ENCODE results near the gene LEO1. TPM values are rescaled to one million over a fixed set of nuclear protein-coding genes. Genes with fewer than 3 reads are reported as not detected.
A peak's percentile ranks its signal among the peaks of the same experiment; 100 is the strongest.

LEO1 gene
- total RNA-seq, 1 donor from 2014 or later, result 38.6 TPM

DNA sequence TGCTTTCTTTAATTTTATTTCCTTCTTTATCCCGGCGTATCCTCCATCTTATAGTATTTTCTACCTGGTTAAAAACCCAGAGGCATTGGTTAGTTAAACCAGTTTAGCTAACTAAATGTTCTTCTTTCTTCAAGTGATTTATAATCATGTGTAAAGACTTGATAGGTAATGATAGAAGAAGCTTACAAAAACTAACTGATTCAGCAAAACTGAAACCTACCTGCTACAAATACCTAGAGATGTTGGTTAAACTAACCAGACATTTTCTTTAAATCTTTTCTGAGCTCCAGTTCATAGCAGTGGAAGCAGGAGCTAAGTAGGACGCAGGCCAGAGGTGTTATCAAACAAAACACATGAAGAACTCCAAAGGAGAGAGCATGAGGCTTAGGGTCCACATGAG, 44.8 kb downstream of the LEO1 start:
- DNase-seq, result no peak

DNA sequence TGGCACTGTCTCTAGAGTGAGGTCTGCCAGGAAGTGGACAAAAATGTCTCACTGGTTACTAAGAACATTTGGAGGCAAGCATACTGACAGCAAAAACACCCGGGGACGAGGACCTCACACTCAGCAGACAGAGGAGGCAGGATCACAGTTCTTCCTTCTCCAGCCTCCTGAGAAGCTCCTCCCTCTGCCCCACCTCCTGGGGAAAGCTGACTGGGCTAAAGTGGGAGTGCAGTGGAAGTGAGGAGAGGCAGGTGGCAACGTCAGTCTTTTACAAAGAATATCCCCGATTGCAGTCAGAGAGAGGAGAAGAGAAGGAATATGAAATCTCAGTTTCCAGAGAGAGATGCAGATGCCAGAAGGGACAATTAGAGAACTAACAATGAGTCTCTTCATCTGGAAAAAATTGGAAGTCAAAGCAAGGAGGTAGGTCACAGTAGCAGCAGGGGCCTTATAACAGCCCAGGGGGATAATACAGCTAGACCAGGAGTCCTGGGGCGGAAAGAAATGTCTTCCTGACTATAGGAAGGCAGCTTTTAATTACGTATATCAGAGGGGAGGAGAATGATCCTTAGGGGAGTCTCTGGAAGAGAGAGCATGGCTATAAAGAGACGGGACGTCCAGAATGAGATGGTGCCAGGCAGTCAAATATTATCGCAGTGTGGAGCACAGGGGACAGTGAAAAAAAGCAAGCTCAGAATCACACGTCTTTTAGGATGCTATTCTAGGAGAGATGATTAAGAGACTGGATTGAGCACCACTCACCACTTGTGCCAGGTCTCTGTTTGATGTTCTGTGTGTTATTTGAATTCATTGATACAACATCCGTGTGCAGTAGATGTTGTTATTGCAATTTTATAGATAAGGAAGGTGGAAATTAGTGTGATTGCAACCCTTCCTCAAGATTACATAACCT, 47.2 kb downstream of the LEO1 start:
- peak; percentile 18 for DNase-seq

DNA sequence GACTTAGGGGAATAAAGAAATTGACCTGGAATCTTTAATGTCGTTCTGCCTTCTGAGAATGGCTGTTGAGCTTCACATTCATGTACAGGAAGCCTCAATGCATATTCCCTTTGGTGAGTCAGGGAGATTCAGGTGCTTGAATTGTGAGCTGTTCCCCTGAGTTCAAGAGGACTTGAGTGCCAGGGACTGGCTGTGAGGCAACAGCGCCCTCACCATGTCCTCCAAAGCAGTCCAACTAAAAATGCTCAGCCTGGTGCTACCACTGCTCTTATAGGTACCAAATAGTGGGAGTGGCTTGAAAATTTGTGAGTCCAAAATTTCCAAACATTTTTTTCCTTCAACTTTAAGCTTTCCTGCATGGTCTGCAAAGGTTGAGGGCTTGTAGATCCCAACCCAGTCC, 54.1 kb downstream of the LEO1 start:
- peak; percentile 67 for DNase-seq

DNA sequence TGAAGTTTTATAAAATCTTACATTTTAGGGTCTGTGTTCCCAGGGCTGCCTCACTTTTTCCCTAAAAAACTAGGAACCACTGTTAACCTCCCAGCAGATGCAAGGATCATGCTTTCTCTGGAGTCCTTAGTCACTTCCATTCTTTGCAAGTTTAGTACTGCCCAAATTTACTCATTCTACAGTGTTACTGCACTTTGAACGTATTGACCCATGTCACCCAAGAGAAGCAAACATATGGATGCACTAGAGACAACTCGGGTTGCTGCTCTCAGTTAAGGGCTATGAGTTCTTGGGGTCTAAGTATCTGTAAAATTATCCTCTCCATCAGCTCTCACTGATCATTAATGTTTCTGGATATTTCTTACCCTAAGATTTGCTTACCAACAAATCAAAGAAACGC, 59.0 kb downstream of the LEO1 start:
- DNase-seq, result no peak

DNA sequence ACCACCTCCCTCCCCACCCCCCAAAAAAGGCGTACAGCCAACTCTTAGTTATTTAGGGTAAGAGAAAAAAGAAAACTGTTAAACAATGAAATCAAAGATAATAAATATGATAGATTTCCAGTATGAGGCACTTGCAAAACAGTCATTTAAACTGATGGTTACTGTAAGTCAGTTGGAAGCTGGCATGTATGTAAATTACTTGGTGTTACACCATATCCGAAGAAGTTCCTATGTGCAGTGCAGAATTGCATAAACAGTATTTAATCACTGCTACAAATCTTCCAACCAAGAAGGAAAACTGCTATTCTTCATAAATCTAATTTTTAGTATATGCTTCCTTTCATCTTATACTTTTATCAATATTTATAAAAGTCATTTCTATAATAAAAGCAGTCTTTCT, 62.0 kb downstream of the LEO1 start:
- no peak for DNase-seq

DNA sequence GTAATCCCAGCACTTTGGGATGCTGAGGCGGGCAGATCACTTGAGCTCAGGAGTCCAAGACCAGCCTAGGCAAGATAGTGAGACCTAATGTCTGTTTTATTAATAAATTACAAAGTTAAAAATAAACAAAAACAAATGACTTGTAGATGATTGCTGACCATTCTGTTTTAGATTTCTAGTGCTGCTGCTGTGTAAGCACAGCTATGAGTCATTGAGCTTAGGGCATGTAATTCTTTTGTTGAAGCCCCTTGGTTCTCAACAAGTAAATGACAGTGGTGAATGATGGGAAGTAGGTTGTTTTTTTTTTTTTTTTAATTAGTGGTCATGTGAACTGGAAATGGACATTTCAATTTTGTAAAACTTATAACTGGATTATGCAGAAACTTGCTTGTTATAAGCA, 63.3 kb downstream of the LEO1 start:
- peak; percentile 56 for DNase-seq

DNA sequence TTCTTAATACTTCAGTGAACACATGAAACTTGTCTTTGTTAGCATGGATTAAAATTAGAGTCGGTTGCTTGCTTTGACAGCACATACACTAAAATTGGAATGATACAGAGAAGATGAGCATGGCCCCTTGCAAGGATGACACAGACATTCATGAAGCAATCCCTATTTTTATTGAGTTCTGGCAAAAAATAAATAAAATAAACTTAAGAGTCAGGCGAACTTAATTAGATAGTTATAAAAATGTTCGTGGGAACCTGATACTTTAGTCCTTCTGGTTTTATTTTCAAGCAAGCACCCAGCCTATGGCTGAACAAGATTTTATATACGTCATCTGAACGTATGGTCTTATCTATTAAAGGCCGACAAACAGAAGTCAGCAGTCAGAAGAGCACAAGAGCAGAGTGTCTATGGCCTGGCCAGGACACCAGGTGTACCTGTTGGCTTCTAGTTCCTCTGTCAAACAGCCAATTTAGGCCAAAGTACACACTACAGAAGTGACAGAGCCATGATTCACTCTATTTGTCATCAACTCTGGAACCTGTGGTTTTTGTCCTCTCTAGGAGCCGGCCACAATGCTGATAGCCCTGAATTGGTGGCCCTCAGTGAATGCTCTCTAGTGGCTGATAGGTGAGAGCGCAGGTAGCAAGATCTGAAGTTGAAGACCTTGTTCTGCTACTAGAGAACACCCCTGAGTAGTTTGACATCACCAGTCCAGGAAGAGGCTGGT, 64.3 kb downstream of the LEO1 start:
- no peak for DNase-seq

DNA sequence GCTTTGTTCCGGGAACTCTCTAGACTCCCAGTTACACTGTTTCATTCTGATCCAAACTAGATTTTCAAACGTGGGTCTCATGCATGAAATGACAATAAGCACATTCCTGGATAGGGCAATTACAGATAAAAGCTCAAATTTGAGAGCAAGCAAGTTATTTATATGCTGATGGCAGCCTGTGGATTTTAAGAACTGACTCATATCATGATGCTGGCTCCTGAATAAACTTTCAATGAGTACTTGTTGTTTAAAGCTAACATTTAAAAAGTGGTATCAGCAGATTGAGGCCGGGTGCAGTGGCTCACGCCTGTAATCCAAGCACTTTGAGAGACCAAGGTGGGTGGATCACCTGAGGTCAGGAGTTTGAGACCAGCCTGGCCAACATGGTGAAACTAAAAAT, 66.6 kb downstream of the LEO1 start:
- DNase-seq, result no peak

DNA sequence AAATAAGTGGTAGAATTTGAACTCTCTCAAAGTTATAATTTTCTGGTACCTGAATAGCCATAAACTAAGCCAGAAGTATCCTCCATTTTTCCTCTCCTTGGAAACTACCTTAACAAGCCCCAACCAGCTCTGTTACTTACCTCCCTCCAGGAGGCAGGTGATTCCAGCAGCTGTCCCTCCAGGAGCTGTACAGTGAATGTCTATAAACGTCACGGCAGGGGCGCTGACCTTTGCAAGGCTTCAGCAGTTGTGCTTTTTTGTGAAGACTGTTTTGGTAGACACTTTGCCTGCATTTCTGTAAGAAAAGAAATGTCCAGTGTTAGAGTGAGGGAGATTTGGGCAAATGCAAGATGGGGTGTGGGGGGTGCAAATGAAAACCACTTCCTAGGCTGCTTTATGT, 67.2 kb downstream of the LEO1 start:
- DNase-seq, result no peak

DNA sequence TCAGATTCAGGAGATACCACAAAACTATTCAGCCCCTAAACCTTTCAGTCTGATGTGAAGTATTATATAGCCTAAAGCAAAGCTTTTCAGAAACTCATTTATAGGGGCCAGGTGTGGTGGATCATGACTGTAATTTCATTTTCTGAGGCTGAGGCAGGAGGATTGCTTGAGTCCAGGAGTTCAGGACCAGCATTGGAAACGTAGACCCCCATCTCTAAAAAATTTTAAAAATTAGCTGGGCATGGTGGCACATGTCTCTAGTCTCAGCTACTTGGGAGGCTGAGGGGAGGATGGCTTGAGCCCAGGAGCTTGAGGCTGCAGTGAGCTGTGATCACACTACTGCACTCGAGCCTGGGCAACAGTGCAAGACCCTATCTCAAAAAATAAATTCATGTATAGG, 82.1 kb downstream of the LEO1 start:
- no peak for DNase-seq

DNA sequence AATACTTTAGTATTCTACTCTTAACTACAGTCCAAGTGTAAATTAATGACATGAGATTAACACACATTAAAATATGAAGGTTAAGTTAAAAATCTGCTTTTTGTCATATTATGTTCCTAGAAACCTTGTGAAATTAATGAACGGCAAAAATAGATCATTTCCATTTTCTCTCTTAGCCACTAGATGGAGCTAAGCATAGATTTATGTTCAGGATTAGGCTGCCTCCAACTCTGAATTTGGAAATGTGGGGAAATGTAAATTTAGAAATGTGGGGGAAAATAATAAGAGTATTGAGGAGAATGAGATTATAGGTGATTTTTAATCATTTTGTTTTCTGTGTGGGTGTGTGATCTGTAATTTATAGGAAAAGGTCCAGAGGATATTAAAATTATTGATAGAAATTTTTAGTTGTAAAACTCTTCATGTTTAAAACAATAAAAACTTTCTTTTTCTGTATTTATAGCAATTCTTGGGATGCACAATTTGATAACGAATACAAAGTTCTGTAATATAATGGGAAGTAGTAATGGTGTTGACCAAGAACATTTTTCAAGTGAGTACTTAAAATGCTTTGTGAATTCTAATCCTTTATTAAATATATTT, 82.9 kb downstream of the LEO1 start:
- peak; percentile 54 for DNase-seq

Other genes with a start within 250 kb of the LEO1 start
- 24.2 and 33.4 TPM in 2 replicates for gene LYSMD2, start 234.1 kb downstream of the LEO1 start, total RNA-seq
- 22.3 and 32.8 TPM in 2 replicates for gene TMOD2, start 220.2 kb downstream of the LEO1 start, total RNA-seq
- 86.6 and 142 TPM in 2 replicates for gene TMOD3, start 142.1 kb downstream of the LEO1 start, total RNA-seq
- gene MAPK6, start 47.4 kb upstream of the LEO1 start, total RNA-seq, result 41.5 and 59.5 TPM in 2 replicates
- gene BCL2L10, start 141.0 kb upstream of the LEO1 start, total RNA-seq, result 0.51 and 1.7 TPM in 2 replicates
- gene GNB5, start 219.6 kb upstream of the LEO1 start, total RNA-seq, result 31.8 and 48.3 TPM in 2 replicates